BLaER1 (cell line): ENCODE results near the gene ITFG1.

Experiments
- H3K27ac ChIP-seq: shearing (Covaris generic); formaldehyde crosslinking; 2 replicates; pipeline ENCODE4 v1.8.1; 2022
- H3K27me3 ChIP-seq: shearing (Covaris generic); formaldehyde crosslinking; 2 replicates; pipeline ENCODE4 v1.8.1; 2022
- H3K36me3 ChIP-seq: shearing (Covaris generic); formaldehyde crosslinking; 2 replicates; pipeline ENCODE4 v1.8.1; 2022
- H3K4me1 ChIP-seq: shearing (Covaris generic); formaldehyde crosslinking; 2 replicates; pipeline ENCODE4 v1.8.1; 2022
- H3K4me2 ChIP-seq: shearing (Covaris generic); formaldehyde crosslinking; 2 replicates; pipeline ENCODE4 v1.8.1; 2022
- H3K4me3 ChIP-seq: shearing (Covaris generic); formaldehyde crosslinking; 2 replicates; pipeline ENCODE4 v1.8.1; 2022
- H3K9ac ChIP-seq: shearing (Covaris generic); formaldehyde crosslinking; 2 replicates; pipeline ENCODE4 v1.8.1; 2022
- H3K9me3 ChIP-seq: shearing (Covaris generic); formaldehyde crosslinking; 2 replicates; pipeline ENCODE4 v1.8.1; 2022
- H4K20me1 ChIP-seq: shearing (Covaris generic); formaldehyde crosslinking; 2 replicates; pipeline ENCODE4 v1.8.1; 2022
- Cebpa-rat ChIP-seq: shearing (Covaris generic); IDR thresholded peaks from 2 replicates; pipeline ENCODE4 v1.8.1; 2022

ITFG1 gene

GRCh38 chr16:47311738-47312505 is 148.9 kb downstream of the ITFG1 start:
- no peak for TF ChIP-seq Cebpa-rat
- H4K20me1 ChIP-seq = no peaks in the 10 kb centered on the region
- peaks cover 7% of the 10 kb centered on the region; the same call in 1 of the 2 replicates for H3K4me1 ChIP-seq
- peaks cover 15% of the 10 kb centered on the region; the same call in 1 of the 2 replicates for H3K36me3 ChIP-seq
- H3K9me3 ChIP-seq = no peaks in the 10 kb centered on the region
- no peak overlapping the region for H3K4me2 ChIP-seq
- no peak overlapping the region for H3K9ac ChIP-seq
- no peak overlapping the region for H3K4me3 ChIP-seq
- no peak overlapping the region for H3K27ac ChIP-seq
- no peaks in the 10 kb centered on the region for H3K27me3 ChIP-seq

- Histone ChIP-seq H3K9me3 (no peaks in the 10 kb centered on the region), H3K4me1 (peaks cover 7% of the 10 kb centered on the region; the same call in 1 of the 2 replicates), H4K20me1 (no peaks in the 10 kb centered on the region), H3K4me2 (0 out of 2 replicates have a peak overlapping the region, but pooled peaks have one; percentile 0), H3K27me3 (no peaks in the 10 kb centered on the region), H3K27ac (no peak overlapping the region), H3K9ac (no peak overlapping the region), H3K36me3 (peaks cover 15% of the 10 kb centered on the region; the same call in 1 of the 2 replicates), H3K4me3 (no peak overlapping the region)
- no peak for TF ChIP-seq Cebpa-rat
Observed at GRCh38 chr16:47310792-47311211, 150.1 kb downstream of the ITFG1 start.

DNA sequence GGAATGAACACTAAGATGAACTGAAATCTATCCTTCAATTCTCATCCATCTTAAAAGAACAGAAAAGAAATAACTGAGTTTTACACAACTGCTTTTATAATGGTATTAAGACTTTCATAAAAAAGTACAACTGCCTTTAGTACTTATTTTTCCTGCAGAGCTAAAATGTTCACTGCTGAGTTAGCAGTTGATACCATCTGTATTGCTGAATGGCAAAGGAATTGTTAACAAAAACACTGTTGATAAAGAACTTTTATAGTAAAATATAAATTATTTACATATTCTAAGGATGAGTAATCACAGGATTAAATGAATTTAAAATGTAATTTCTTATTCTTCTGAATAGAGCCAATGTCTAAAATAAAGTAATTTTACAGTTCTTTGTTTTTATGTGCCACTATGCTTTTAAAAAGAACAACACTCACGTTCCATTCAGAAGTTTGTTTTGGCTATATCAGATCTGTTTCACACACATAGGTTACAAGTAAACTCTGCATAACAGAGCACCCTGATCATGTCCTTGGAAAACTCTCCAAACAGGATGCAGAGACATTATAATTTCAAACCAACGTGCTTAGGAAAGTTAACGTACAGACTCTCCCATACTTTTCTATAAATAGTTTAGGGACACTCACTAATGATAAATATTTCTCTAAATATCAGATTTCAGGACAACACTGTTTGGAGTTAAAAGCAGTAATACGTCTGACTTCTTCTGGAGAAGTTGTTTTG is 151.1 kb downstream of the ITFG1 start:
- H3K4me2 ChIP-seq = no peak overlapping the region
- peaks cover 15% of the 10 kb centered on the region; the same call in 1 of the 2 replicates for H3K36me3 ChIP-seq
- H3K27ac ChIP-seq = no peak overlapping the region
- no peak overlapping the region for H3K9ac ChIP-seq
- no peaks in the 10 kb centered on the region for H3K27me3 ChIP-seq
- H3K4me1 ChIP-seq = peaks cover 7% of the 10 kb centered on the region; the same call in 1 of the 2 replicates
- no peaks in the 10 kb centered on the region for H4K20me1 ChIP-seq
- H3K9me3 ChIP-seq = no peaks in the 10 kb centered on the region
- TF ChIP-seq Cebpa-rat = no peak
- no peak overlapping the region for H3K4me3 ChIP-seq

DNA sequence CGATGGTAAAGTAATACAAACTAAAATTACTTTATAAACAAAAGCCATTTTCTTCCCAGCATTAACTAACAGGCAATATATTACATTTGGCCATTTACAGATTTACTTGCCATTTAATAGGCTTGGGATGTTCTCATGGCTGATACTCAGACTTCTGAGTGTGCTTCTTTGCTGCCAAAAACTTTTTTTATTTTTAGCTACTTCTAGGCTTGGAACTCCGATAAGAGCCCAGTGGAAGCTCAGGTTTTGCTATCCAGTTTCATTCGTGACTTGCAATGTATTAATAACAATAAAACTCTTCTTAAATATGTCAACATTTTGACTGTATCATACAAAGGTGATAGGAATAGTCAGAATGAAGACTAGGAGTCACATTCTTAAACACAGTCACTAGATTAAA is 152.3 kb downstream of the ITFG1 start:
- H3K9me3 ChIP-seq = no peaks in the 10 kb centered on the region
- peaks cover 15% of the 10 kb centered on the region; the same call in 1 of the 2 replicates for H3K36me3 ChIP-seq
- H3K9ac ChIP-seq = no peak overlapping the region
- no peaks in the 10 kb centered on the region for H3K27me3 ChIP-seq
- no peak overlapping the region for H3K4me2 ChIP-seq
- H4K20me1 ChIP-seq = no peaks in the 10 kb centered on the region
- no peak overlapping the region for H3K27ac ChIP-seq
- peaks cover 7% of the 10 kb centered on the region; the same call in 1 of the 2 replicates for H3K4me1 ChIP-seq
- no peak overlapping the region for H3K4me3 ChIP-seq
- TF ChIP-seq Cebpa-rat = no peak

GRCh38 chr16:47304563-47304962 is 156.3 kb downstream of the ITFG1 start:
- no peak for TF ChIP-seq Cebpa-rat
- Histone ChIP-seq H3K36me3 (peaks cover 22% of the 10 kb centered on the region), H4K20me1 (no peaks in the 10 kb centered on the region), H3K9ac (no peak overlapping the region), H3K4me1 (no peaks in the 10 kb centered on the region), H3K27me3 (no peaks in the 10 kb centered on the region), H3K4me2 (no peak overlapping the region), H3K9me3 (peaks cover under 1% of the 10 kb centered on the region; the same call in 1 of the 2 replicates), H3K27ac (no peak overlapping the region), H3K4me3 (no peak overlapping the region)

DNA sequence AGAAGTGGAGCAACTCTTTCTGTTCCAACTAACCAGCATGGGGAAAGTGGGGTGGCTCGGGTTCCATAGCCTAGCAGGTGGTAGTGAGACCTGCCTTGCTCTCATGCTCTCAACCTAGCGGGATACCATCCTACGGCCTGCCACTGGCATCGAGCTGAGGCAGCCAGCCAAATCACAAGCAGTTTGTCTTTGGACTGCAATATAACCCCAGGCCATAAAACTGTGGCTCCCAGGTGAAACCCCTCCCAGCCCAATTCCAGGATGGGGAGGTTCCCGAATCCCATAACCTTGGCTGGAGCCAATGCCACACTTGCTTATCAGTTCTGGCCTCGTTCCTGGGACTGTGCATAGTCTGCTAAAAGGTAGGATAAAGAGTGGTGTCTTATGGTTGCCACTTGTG is 161.3 kb downstream of the ITFG1 start:
- H3K27me3 ChIP-seq = no peaks in the 10 kb centered on the region
- no peak overlapping the region for H3K4me3 ChIP-seq
- no peak overlapping the region for H3K4me2 ChIP-seq
- TF ChIP-seq Cebpa-rat = no peak
- H3K36me3 ChIP-seq = peaks cover 27% of the 10 kb centered on the region
- H3K27ac ChIP-seq = no peak overlapping the region
- no peaks in the 10 kb centered on the region for H3K4me1 ChIP-seq
- H3K9me3 ChIP-seq = peaks cover 15% of the 10 kb centered on the region
- H4K20me1 ChIP-seq = no peaks in the 10 kb centered on the region
- no peak overlapping the region for H3K9ac ChIP-seq

DNA sequence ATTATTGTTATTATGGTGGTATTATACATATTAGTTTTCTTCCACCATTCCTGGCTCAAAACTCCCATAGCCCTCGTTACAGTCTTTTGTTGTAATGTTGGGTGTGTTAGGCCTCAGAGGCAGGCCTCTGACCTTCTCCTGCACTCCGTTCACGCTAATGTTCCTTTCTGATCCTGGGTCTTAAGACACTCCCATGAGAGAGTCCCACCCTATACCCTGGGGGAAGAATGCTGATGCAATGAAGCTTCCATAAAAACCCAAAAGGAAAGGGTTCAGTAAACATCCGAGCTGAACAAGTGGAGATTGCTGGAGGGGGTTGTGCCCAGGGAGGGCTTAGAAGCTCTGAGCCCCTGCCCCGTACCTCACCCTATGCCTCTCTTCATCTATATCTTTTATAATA is 175.9 kb downstream of the ITFG1 start:
- H3K36me3 ChIP-seq = peaks cover 23% of the 10 kb centered on the region
- no peak for TF ChIP-seq Cebpa-rat
- H3K27me3 ChIP-seq = no peaks in the 10 kb centered on the region
- H3K4me2 ChIP-seq = no peak overlapping the region
- no peak overlapping the region for H3K27ac ChIP-seq
- H3K4me1 ChIP-seq = no peaks in the 10 kb centered on the region
- peaks cover 15% of the 10 kb centered on the region for H3K9me3 ChIP-seq
- no peaks in the 10 kb centered on the region for H4K20me1 ChIP-seq
- H3K9ac ChIP-seq = no peak overlapping the region
- H3K4me3 ChIP-seq = no peak overlapping the region

- TF ChIP-seq Cebpa-rat = no peak
- Histone ChIP-seq H3K9me3 (peaks cover 5% of the 10 kb centered on the region), H3K4me1 (no peaks in the 10 kb centered on the region), H3K27ac (no peak overlapping the region), H3K4me2 (no peak overlapping the region), H3K27me3 (no peaks in the 10 kb centered on the region), H4K20me1 (no peaks in the 10 kb centered on the region), H3K9ac (no peak overlapping the region), H3K36me3 (peaks cover 10% of the 10 kb centered on the region; the same call in 1 of the 2 replicates), H3K4me3 (no peak overlapping the region)
Observed at GRCh38 chr16:47278306-47278970, 182.4 kb downstream of the ITFG1 start.

GRCh38 chr16:47276522-47276921 is 184.3 kb downstream of the ITFG1 start:
- Histone ChIP-seq H4K20me1 (no peaks in the 10 kb centered on the region), H3K27ac (no peak overlapping the region), H3K9me3 (no peaks in the 10 kb centered on the region), H3K4me2 (no peak overlapping the region), H3K27me3 (no peaks in the 10 kb centered on the region), H3K9ac (no peak overlapping the region), H3K4me1 (no peaks in the 10 kb centered on the region), H3K36me3 (no peaks in the 10 kb centered on the region), H3K4me3 (no peak overlapping the region)
- no peak for TF ChIP-seq Cebpa-rat
